ENCODE results near the gene PTEN.
A peak's percentile ranks its signal among the peaks of the same experiment; 100 is the strongest.

Gene PTEN

DNA sequence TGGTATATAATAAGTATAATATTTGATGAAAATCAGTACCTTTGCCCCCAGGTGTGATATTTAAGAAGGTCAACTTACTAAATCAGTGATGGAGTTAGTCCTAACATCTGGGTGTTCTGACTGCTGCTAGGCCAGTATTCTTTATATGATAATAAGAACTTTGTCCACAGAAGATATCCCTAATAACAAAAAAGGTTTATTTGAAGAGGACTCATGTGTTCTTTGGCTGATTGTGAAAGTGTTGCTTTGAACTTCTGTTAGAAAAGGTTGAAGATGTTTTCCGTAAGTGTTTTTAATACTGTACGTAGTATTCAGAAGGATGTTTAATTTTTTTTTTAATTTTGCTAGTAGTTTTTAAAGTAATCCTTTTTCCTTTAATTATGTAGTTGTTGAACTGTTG is 10.2 kb downstream of the PTEN start:
- H3K79me2 ChIP-seq (ENCODE audit: insufficient read depth, low read length) = peaks cover 100% of the 10 kb centered on the region
- peaks cover 37% of the 10 kb centered on the region for H3F3A ChIP-seq (ENCODE audit: insufficient read depth)
- no peak overlapping the region for H2AFZ ChIP-seq (ENCODE audit: low read depth, low read length, severe bottlenecking)
- H3K9me2 ChIP-seq (replicated peaks; ENCODE audit: insufficient read depth, low read length) = no peaks in the 10 kb centered on the region
- peak overlapping the region; percentile 7 for H3K9ac ChIP-seq (ENCODE audit: low read length)
- H3K4me3 ChIP-seq (ENCODE audit: insufficient read depth, low read length, poor library complexity, severe bottlenecking) = peak overlapping the region; percentile 10
- H3K27ac ChIP-seq (ENCODE audit: low read depth, low read length) = peak overlapping the region; percentile 17; the same call in 1 of the 2 replicates
- H3K9me3 ChIP-seq (ENCODE audit: insufficient read depth, low read length) = no peaks in the 10 kb centered on the region
- no peaks in the 10 kb centered on the region for H3K27me3 ChIP-seq (ENCODE audit: low read length)
- peaks cover 71% of the 10 kb centered on the region for H3K36me3 ChIP-seq (ENCODE audit: low read length)
- peak overlapping the region; percentile 95 for H3K4me2 ChIP-seq (ENCODE audit: low read depth, low read length, poor library complexity, severe bottlenecking)
- TF ChIP-seq EZH2phosphoT487 (conservative IDR thresholded peaks at IDR 0.05; ENCODE audit: low read length) = no peak
- TF ChIP-seq, protein P1, sequence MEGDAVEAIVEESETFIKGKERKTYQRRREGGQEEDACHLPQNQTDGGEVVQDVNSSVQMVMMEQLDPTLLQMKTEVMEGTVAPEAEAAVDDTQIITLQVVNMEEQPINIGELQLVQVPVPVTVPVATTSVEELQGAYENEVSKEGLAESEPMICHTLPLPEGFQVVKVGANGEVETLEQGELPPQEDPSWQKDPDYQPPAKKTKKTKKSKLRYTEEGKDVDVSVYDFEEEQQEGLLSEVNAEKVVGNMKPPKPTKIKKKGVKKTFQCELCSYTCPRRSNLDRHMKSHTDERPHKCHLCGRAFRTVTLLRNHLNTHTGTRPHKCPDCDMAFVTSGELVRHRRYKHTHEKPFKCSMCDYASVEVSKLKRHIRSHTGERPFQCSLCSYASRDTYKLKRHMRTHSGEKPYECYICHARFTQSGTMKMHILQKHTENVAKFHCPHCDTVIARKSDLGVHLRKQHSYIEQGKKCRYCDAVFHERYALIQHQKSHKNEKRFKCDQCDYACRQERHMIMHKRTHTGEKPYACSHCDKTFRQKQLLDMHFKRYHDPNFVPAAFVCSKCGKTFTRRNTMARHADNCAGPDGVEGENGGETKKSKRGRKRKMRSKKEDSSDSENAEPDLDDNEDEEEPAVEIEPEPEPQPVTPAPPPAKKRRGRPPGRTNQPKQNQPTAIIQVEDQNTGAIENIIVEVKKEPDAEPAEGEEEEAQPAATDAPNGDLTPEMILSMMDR (IDR thresholded peaks at IDR 0.05; ENCODE audit: insufficient read depth, low read length, poor library complexity, severe bottlenecking) = no peak
- peaks cover 77% of the 10 kb centered on the region for H4K20me1 ChIP-seq (ENCODE audit: low read depth, low read length)

DNA sequence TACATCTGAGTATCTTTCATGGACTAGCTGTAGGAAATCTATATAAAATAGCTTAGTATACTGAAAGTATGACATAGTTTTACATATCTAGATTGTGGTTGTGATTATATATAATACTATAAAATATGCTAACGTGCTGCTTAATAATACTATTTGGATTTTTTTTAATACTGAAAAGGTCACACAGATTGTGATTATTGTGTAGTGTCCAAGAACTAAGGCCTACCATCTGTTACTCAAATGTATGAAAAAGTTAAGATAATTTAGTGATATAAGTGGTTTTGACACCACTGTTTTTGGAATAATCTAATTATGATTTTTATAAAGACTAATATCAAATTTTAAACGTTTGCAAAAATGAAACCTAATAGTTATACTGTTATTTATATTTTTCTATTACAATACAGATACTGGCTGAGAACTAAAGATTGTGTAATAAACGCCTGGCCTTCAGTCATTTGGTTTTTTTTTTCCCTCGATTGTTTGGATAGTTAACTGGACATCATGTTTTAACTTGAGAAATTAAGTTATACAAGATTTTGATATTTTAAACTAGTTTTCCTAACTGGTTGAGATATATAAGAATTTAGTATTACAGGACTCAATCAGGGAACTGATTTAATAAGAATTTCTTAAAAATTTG is 12.6 kb downstream of the PTEN start:
- no peaks in the 10 kb centered on the region for H3K27me3 ChIP-seq (ENCODE audit: low read length)
- no peaks in the 10 kb centered on the region for H3K9me3 ChIP-seq (ENCODE audit: insufficient read depth, low read length)
- no peak overlapping the region for H3K27ac ChIP-seq (ENCODE audit: low read depth, low read length)
- peaks cover 72% of the 10 kb centered on the region for H4K20me1 ChIP-seq (ENCODE audit: low read depth, low read length)
- H3K79me2 ChIP-seq (ENCODE audit: insufficient read depth, low read length) = peaks cover 100% of the 10 kb centered on the region
- H2AFZ ChIP-seq (ENCODE audit: low read depth, low read length, severe bottlenecking) = no peak overlapping the region
- H3K9ac ChIP-seq (ENCODE audit: low read length) = no peak overlapping the region
- no peaks in the 10 kb centered on the region for H3K9me2 ChIP-seq (replicated peaks; ENCODE audit: insufficient read depth, low read length)
- H3K4me3 ChIP-seq (ENCODE audit: insufficient read depth, low read length, poor library complexity, severe bottlenecking) = no peak overlapping the region
- peaks cover 86% of the 10 kb centered on the region for H3K36me3 ChIP-seq (ENCODE audit: low read length)
- TF ChIP-seq, protein P1 (IDR thresholded peaks at IDR 0.05; ENCODE audit: insufficient read depth, low read length, poor library complexity, severe bottlenecking) = no peak
- no peak for TF ChIP-seq EZH2phosphoT487 (conservative IDR thresholded peaks at IDR 0.05; ENCODE audit: low read length)
- H3F3A ChIP-seq (ENCODE audit: insufficient read depth) = peaks cover 41% of the 10 kb centered on the region
- peak overlapping the region; percentile 27 for H3K4me2 ChIP-seq (ENCODE audit: low read depth, low read length, poor library complexity, severe bottlenecking)

DNA sequence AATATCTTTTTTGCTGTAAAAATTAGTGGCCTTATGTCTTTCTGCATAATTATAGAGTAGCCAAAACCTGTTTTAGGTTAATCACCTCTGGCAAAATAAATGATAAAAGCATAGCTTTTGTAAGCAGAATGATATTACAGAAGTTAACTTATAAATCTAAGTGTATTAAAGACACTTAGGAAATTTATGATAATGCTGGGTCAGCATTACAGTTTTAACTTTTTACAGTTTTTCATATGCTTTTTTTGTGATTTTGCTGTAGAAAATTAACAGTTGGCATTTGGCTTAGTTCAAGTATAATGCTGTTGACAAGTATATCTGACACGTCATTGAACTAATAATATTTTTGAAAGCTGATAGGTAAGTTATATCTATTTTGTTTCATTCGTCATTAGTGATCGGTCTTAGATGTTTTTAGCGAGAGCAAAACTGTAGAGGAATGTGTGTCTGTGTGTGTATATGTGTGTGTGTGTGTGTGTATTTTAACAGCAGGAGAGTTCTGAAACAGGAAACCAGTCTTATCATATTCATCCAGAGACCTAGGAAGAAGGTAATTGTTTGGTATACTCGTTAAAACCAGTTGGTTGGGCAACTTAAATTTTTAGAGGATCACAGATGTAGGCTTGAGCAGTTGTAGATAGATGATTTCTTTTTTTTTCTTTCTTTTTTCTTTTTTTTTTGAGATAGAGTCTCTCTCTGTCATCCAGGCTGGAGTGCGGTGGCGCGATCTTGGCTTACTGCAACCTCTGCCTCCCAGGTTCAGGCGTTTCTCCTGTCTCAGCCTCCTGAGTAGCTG is 15.4 kb downstream of the PTEN start:
- Histone ChIP-seq H3F3A (ENCODE audit: insufficient read depth) (peaks cover 31% of the 10 kb centered on the region; the same call in 1 of the 2 replicates), H3K4me2 (ENCODE audit: low read depth, low read length, poor library complexity, severe bottlenecking) (no peak overlapping the region), H3K27me3 (ENCODE audit: low read length) (no peaks in the 10 kb centered on the region), H3K9me3 (ENCODE audit: insufficient read depth, low read length) (no peaks in the 10 kb centered on the region), H2AFZ (ENCODE audit: low read depth, low read length, severe bottlenecking) (no peak overlapping the region), H3K9me2 (replicated peaks; ENCODE audit: insufficient read depth, low read length) (no peaks in the 10 kb centered on the region), H3K9ac (ENCODE audit: low read length) (no peak overlapping the region), H3K79me2 (ENCODE audit: insufficient read depth, low read length) (peaks cover 97% of the 10 kb centered on the region), H4K20me1 (ENCODE audit: low read depth, low read length) (peaks cover 65% of the 10 kb centered on the region), H3K27ac (ENCODE audit: low read depth, low read length) (no peak overlapping the region), H3K36me3 (ENCODE audit: low read length) (peaks cover 88% of the 10 kb centered on the region), H3K4me3 (ENCODE audit: insufficient read depth, low read length, poor library complexity, severe bottlenecking) (no peak overlapping the region)
- TF ChIP-seq EZH2phosphoT487 (conservative IDR thresholded peaks at IDR 0.05; ENCODE audit: low read length) = no peak
- TF ChIP-seq, protein P1 (IDR thresholded peaks at IDR 0.05; ENCODE audit: insufficient read depth, low read length, poor library complexity, severe bottlenecking) = no peak

Measured in SU-DHL-6 (cell line).